Hindlimb muscle (tissue), 1 donor: ENCODE results near the gene ABHD2. TPM values are rescaled to one million over a fixed set of nuclear protein-coding genes. Genes with fewer than 3 reads are reported as not detected.

Source experiments
- DNase-seq: peaks from one replicate; pipeline ENCODE4 v3.0.0-alpha.2; 2013
- polyA plus RNA-seq: library from polyadenylated mRNA; unstranded; fragments of 120-200 nt; gene quantifications from one replicate; pipeline ENCODE4 v1.2.1, GENCODE V29; 2013; ENCODE audit not compliant: insufficient read length

Gene ABHD2
- polyA plus RNA-seq, 1 donor, result 22.0 TPM

- DNase-seq, result no peak
These were observed 109.3 kb downstream of the ABHD2 start for GRCh38 chr15:89197503-89197971.

- no peak for DNase-seq
These were observed 109.9 kb downstream of the ABHD2 start for GRCh38 chr15:89198196-89198595.

- no peak for DNase-seq
These were observed 110.7 kb downstream of the ABHD2 start for GRCh38 chr15:89198934-89199333.

GRCh38 chr15:89199746-89200145, 111.5 kb downstream of the ABHD2 start:
- peak; percentile 38 for DNase-seq

- no peak for DNase-seq
These were observed 111.9 kb downstream of the ABHD2 start for GRCh38 chr15:89200182-89200581.

GRCh38 chr15:89201465-89202005, 113.3 kb downstream of the ABHD2 start:
- no peak for DNase-seq

DNA sequence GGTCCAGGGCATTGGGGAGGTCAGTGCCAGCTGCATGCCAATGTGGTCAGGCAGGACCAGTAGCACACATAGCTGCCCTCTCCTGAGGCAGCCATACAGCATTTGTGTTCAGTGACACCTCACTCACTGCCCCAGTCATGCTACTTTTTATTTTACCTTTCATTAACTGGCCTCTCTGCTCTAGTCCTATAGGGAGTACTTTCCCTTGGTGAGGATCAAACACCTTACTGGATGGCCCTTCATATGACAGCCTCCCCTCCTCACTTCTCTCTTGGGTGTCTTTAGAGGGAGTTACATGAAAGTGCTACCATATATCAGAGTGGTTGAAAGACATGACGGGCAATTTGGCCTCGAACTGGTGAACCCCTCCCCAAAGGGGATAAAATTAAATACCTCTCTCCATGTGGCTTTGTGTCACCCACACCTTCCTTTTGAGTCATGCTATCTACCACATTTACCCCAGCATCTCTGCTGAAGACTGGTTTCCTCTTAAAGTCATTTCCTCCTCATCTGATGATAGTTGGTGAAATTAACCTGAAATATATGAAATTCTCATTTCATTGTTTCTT, 115.5 kb downstream of the ABHD2 start:
- DNase-seq, result no peak

- DNase-seq, result no peak
These were observed 117.8 kb downstream of the ABHD2 start for GRCh38 chr15:89205991-89206585.

DNA sequence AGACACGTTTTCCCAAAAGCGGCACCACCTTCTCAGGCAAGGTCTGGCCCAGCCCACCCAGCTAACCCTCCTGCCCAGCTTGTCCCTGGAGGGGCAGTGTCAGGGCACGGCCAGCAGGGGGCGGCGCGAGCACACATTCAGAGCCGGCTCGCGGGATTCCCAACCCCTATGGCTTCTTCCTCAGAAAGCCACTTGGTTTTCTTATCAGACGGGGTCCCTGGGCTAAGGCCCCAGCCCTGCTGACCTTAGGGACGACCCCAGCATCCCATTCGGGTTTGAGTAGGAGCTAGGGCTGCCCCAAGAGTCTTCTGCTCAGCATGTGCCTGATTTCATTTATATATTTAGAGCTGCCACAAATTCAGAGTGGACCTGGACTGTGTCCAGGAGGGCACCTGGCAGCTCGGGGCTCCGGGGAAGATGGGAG, 118.7 kb downstream of the ABHD2 start:
- DNase-seq, result peak; percentile 60

DNA sequence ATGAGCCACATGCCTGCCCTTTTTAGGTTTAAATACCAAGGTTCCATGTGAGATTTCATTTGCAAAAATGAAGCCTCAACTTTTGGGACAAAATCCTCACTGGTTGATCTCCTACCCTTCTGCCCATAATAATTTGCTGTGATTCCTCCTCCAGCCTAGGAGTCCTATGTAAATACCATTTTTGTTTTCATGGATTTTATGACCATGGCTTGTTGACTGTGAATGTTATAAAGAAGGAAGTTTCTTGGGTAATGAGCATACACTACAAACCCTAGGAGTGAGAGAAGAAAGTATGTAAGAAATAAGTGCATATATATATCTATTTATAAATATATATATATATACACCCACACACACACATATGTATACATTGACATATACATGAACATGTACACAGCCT, 120.0 kb downstream of the ABHD2 start:
- DNase-seq, result no peak

GRCh38 chr15:89209057-89209456, 120.8 kb downstream of the ABHD2 start:
- DNase-seq, result no peak

DNA sequence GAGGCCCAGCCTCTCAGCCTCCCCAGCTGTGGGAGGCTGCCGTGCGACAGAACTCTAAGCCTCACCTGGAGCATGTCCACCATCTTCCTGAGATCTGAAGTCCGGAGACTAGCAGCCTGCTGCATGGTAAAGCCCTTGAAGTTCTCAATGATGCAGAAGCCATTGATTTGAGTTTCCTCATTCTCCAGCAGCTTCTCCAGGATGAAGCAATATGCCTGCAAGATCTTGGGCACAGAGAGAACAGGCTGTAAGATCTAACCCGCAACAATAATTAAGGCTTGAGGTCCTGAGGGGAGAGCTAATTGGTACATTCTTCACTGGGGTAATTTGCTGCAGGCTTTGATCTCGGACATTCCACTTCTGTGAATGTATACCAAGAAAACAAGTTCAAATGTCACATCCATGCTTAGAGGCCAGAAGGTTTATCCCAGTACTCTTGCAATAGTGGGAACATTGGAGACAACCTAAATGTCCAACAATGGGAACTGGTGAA, 123.5 kb downstream of the ABHD2 start:
- no peak for DNase-seq

DNA sequence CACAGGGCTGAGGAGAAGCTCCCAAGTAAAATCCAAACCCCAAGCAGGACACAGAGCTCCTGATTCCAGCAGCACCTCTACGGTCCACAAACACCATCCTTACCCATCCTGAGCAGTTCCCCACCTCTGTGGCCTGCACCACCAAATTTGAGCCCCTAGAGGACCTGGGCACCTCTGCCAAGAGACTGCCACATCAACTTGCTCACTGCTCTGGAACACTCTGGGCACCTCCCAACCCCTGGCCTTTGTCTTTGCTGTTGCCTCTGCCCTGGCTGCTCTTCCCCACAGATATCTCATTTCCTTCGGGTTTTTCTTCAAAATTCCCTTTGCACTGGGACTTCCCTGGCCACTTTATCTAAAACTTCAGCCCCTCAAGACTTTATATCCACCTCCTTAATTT, 127.4 kb downstream of the ABHD2 start:
- DNase-seq, result no peak

DNA sequence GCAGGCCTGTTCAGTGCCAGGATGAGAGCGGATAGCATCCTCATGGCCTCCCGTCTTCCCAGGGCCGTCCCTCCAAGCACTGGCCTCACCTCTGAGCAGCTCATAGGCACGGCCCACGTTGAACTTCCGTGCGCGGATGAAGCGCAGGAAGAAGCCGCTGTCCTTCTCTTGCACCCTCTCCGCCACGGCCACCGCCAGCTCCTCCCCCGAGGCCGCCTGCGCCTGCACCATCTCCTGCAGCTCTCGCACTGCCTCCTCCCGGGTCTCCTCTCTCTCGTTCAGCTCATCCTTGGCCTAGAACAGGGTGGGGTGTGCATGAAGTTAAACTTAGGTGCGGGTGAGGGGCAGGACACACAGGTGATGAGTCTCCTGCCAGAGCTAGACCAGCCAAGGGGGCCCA, 128.8 kb downstream of the ABHD2 start:
- no peak for DNase-seq

GRCh38 chr15:89217686-89218376, 129.6 kb downstream of the ABHD2 start:
- no peak for DNase-seq

GRCh38 chr15:89218531-89218930, 130.3 kb downstream of the ABHD2 start:
- DNase-seq, result no peak

DNA sequence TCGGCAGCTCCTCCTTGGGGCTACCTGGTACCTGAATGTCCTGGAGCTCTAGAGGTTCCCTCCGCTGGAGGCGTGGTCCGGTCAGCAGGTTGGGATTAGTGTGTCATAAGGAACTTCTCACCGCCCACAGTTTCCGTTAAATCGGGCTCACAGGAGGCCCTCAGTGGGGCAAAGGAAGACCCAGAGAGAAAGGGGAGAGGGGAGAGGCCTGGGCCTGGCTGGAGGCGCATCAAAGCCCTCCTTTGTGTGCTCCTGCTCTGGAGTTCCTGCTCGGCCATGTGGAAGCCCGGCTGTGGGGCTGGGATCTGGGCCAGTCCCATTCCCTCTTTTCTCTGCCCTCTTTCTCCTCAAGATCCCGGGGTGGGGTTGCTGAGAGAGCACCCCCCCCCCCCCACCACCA, 133.3 kb downstream of the ABHD2 start, which contains the start of gene RLBP1:
Gene RLBP1, minus strand, starts transcription at position 37 of the 400 bp plus-strand sequence. CDS start 2,604 bp downstream, outside the sequence.
- no peak for DNase-seq

DNA sequence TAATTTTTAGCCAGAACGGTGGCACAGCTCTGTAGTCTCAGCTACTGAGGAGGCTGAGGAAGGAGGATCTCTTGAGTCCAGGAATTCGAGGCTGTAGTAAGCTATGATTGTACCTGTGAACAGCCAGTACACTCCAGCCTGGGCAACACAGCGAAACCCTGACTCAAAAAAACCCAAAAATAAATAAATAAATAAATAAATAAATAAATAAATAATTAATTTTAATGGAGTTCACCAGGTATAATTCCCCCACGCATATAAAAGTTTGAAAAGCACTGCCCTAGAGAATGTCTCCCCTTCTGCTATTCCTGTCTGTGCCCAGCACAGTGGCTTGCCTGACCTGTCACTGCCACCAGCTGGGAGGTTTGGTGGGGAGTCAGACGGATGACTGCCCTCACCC, 137.3 kb downstream of the ABHD2 start:
- DNase-seq, result no peak

GRCh38 chr15:89226359-89227221, 138.3 kb downstream of the ABHD2 start:
- DNase-seq, result no peak

DNA sequence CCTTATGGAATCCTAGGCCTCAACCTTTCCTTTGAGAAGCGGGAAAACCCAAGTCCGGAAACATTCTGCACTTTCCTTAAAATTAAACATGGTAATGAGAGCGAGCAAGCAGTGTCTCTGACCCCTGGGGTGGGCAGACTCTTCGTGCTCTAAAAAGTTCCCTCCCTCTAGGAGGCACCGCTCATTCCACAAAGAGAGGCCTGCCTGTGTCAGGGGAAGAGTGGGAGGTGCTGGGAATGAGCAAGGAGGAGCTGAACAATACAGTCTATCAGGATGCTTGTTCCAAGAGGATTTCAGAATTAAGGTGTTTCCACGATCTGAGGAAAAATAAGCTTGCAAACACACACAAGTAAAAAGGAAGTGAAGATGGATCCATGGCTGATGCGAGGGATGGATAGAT, 139.2 kb downstream of the ABHD2 start:
- DNase-seq, result no peak

DNA sequence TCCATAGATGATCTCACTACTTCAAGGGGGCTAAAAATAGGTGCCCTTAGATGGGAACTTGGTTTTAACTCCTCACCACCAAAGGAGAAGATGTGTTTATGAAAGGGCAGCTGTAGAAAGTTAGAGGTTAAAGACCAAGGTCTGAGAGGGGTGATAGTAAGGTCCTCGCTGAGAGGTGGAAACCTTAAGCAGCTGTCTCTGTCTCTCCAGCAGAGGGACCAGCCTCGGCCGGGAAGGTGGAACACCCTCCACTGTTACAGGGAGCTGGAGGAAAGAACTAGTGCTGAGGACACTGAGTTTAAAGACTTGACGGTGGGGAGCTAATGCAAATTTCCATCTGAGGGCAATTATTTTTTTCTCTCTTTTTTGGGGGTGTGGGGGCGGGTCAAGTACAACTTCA, 142.0 kb downstream of the ABHD2 start:
- no peak for DNase-seq

DNA sequence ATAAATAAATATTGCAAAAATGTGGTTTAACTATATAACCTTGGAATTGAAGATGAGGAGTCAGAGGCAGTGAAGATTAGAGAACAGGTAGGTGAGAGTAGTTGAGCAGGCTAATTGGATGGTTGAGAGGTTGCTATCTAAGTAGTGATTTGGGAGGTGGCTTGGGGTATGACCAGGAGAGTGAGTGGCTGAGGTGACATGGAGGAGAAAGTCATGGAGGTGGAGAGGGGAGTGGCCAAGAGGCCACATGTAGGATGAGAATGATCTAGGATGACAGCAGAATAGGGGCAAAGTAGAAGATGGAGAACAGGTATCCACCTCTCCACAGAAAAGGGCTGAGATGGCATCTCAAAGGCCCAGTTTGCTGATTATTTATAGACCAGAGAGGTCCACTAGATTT, 143.6 kb downstream of the ABHD2 start:
- DNase-seq, result no peak
